OCI-LY1 (cell line): ENCODE data around the gene POLA1.

Source experiments
- H2AFZ ChIP-seq: fragments of 200-600 bp; sonication (generic), shearing (Covaris generic); 2 replicates; pipeline ENCODE4 v1.6.0; 2014; ENCODE audit warnings: antibody characterized with exemption, mild to moderate bottlenecking, low read length
- H3F3A ChIP-seq: fragments of 200-600 bp; sonication (generic), shearing (Covaris generic); 2 replicates; pipeline ENCODE4 v1.6.0; 2014; ENCODE audit warnings: mild to moderate bottlenecking, antibody characterized with exemption, low read length, moderate library complexity; ENCODE audit not compliant: insufficient read depth
- H3K27ac ChIP-seq: fragments of 200-600 bp; sonication (generic); 2 replicates; pipeline ENCODE4 v1.5.1; 2014; ENCODE audit warnings: low read length, mixed run types, mild to moderate bottlenecking, low read depth; ENCODE audit not compliant: poor library complexity, severe bottlenecking
- H3K27me3 ChIP-seq: fragments of 200-600 bp; sonication (generic); 2 replicates; pipeline ENCODE4 v1.6.0; 2014; ENCODE audit warnings: antibody characterized with exemption, mild to moderate bottlenecking, low read length, moderate library complexity; ENCODE audit not compliant: insufficient read depth
- H3K36me3 ChIP-seq: fragments of 200-600 bp; sonication (generic); 2 replicates; pipeline ENCODE4 v1.6.1; 2014; ENCODE audit warnings: mild to moderate bottlenecking, antibody characterized with exemption, low read length, moderate library complexity, mixed read lengths; ENCODE audit not compliant: insufficient read depth
- H3K4me1 ChIP-seq: fragments of 200-600 bp; sonication (generic); 2 replicates; pipeline ENCODE4 v1.5.1; 2014; ENCODE audit warnings: mild to moderate bottlenecking, low read length, moderate library complexity; ENCODE audit not compliant: insufficient read depth, severe bottlenecking
- H3K4me2 ChIP-seq: fragments of 200-600 bp; sonication (generic), shearing (Covaris generic); 2 replicates; pipeline ENCODE4 v1.6.1; 2014; ENCODE audit warnings: low read length
- H3K4me3 ChIP-seq: fragments of 200-600 bp; sonication (generic); 2 replicates; pipeline ENCODE4 v1.5.1; 2014; ENCODE audit warnings: low read length, low read depth, mild to moderate bottlenecking, mixed read lengths; ENCODE audit not compliant: poor library complexity, severe bottlenecking
- H3K79me2 ChIP-seq: fragments of 200-600 bp; shearing (Covaris generic); 2 replicates; pipeline ENCODE4 v1.6.1; 2016; ENCODE audit warnings: mixed run types, low read length, mixed read lengths; ENCODE audit not compliant: insufficient read depth
- H3K9ac ChIP-seq: fragments of 200-600 bp; sonication (generic), shearing (Covaris generic); 2 replicates; pipeline ENCODE4 v1.6.1; 2014; ENCODE audit warnings: mild to moderate bottlenecking, low read length, mixed read lengths
- H3K9me2 ChIP-seq: fragments of 200-600 bp; sonication (generic), shearing (Covaris generic); 2 replicates; pipeline ENCODE4 v1.6.1; 2014; ENCODE audit warnings: low read depth, mild to moderate bottlenecking, low read length, mixed read lengths
- H3K9me3 ChIP-seq: fragments of 200-600 bp; shearing (Covaris generic); 2 replicates; pipeline ENCODE4 v1.6.1; 2014; ENCODE audit warnings: low read length, mixed read lengths
- H4K20me1 ChIP-seq: fragments of 200-600 bp; sonication (generic), shearing (Covaris generic); 2 replicates; pipeline ENCODE4 v1.6.0; 2016; ENCODE audit warnings: mild to moderate bottlenecking, low read length; ENCODE audit not compliant: insufficient read depth
- EZH2 ChIP-seq: fragments of 200-600 bp; sonication (generic), shearing (Covaris generic); IDR thresholded peaks from 2 replicates; pipeline ENCODE4 v1.8.0; 2017; ENCODE audit warnings: borderline replicate concordance, mixed run types, mild to moderate bottlenecking, antibody characterized with exemption, low read length, moderate library complexity, mixed read lengths
- TF ChIP-seq, protein P1 (sequence below): fragments of 200-600 bp; sonication (generic), shearing (Covaris generic); IDR thresholded peaks from 2 replicates; pipeline ENCODE4 v1.5.1; 2017; ENCODE audit warnings: mild to moderate bottlenecking, antibody characterized with exemption, low read length, moderate library complexity, mixed read lengths

Gene POLA1

DNA sequence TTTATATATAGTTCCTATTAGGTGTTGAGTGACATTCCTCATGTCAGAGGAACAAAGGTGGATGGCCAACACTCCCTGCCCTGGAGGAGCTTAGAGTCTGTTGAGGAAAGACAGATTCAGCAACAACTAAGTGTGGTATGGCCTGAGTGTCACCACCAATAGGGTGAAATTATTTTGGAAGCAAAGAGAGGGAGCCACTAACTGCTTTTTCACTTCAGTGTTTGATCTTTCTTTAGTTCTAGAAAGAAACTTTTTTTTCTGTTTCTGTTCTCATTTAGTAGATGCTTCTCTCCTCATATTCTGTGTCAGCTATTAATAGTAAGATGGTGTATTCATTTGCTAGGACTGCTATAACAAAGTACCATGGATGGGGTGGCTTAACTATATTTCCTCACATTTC is 240.6 kb downstream of the POLA1 start:
- Histone ChIP-seq H3K4me3 (no peak overlapping the region), H3K9me3 (no peaks in the 10 kb centered on the region), H3K36me3 (peaks cover 8% of the 10 kb centered on the region; the same call in 1 of the 2 replicates), H3K4me1 (no peaks in the 10 kb centered on the region), H3K27ac (no peak overlapping the region), H3K79me2 (no peaks in the 10 kb centered on the region), H3F3A (no peaks in the 10 kb centered on the region), H2AFZ (no peak overlapping the region), H3K9me2 (no peaks in the 10 kb centered on the region), H3K4me2 (no peak overlapping the region), H3K9ac (no peak overlapping the region), H3K27me3 (no peaks in the 10 kb centered on the region), H4K20me1 (no peaks in the 10 kb centered on the region)
- no peak for TF ChIP-seq EZH2
- TF ChIP-seq, protein P1, sequence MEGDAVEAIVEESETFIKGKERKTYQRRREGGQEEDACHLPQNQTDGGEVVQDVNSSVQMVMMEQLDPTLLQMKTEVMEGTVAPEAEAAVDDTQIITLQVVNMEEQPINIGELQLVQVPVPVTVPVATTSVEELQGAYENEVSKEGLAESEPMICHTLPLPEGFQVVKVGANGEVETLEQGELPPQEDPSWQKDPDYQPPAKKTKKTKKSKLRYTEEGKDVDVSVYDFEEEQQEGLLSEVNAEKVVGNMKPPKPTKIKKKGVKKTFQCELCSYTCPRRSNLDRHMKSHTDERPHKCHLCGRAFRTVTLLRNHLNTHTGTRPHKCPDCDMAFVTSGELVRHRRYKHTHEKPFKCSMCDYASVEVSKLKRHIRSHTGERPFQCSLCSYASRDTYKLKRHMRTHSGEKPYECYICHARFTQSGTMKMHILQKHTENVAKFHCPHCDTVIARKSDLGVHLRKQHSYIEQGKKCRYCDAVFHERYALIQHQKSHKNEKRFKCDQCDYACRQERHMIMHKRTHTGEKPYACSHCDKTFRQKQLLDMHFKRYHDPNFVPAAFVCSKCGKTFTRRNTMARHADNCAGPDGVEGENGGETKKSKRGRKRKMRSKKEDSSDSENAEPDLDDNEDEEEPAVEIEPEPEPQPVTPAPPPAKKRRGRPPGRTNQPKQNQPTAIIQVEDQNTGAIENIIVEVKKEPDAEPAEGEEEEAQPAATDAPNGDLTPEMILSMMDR, result no peak

DNA sequence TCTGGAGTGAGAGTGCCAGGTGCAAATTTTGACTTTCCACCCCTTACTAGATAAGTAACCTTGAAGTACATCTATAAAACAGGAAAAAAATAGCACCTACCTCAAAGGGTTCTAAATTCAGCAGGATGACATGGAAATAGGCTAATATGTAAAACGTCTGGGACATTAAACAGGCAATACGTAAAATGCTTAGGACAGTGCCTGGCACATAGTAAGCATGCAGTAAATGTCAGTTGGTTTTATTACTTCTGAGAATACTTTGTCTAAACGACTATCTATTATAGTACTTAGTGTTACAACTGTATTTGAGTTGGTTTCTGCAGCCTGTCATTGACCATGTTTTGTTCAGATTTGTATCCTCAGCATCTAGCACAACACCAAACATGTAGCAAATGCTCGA is 251.3 kb downstream of the POLA1 start:
- Histone ChIP-seq H3K4me2 (no peak overlapping the region), H3K79me2 (no peaks in the 10 kb centered on the region), H3F3A (no peaks in the 10 kb centered on the region), H3K9me2 (no peaks in the 10 kb centered on the region), H3K9ac (no peak overlapping the region), H3K27ac (no peak overlapping the region), H3K9me3 (no peaks in the 10 kb centered on the region), H3K36me3 (no peaks in the 10 kb centered on the region; the same call in 1 of the 2 replicates), H3K27me3 (no peaks in the 10 kb centered on the region), H2AFZ (no peak overlapping the region), H4K20me1 (no peaks in the 10 kb centered on the region), H3K4me1 (no peaks in the 10 kb centered on the region), H3K4me3 (no peak overlapping the region)
- TF ChIP-seq, protein P1, result no peak
- no peak for TF ChIP-seq EZH2

DNA sequence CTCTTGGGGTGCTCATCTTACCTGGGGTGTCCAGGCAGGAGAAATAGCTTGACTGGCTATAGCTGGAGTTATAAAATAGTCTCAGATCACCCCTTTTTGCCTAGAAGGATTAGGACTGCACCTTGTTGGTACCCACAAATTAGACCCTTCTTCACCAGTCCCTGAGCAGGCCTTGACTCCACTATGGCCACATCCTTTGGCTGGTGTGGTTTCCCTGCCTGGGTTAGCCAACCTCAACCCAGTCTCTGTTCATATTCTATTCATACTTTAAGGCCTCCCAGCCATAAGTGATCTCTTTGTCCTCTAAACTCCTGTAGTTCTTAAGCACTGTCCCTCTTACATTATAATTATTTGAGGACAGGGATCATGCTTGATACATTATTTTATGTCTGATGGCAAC is 252.7 kb downstream of the POLA1 start:
- no peak overlapping the region for H3K4me2 ChIP-seq
- H4K20me1 ChIP-seq, result no peaks in the 10 kb centered on the region
- no peak overlapping the region for H3K27ac ChIP-seq
- H3K36me3 ChIP-seq, result no peaks in the 10 kb centered on the region; the same call in 1 of the 2 replicates
- no peaks in the 10 kb centered on the region for H3K9me3 ChIP-seq
- H3K4me1 ChIP-seq, result no peaks in the 10 kb centered on the region
- H3F3A ChIP-seq, result no peaks in the 10 kb centered on the region
- no peak overlapping the region for H2AFZ ChIP-seq
- no peak overlapping the region for H3K4me3 ChIP-seq
- no peaks in the 10 kb centered on the region for H3K9me2 ChIP-seq
- H3K79me2 ChIP-seq, result no peaks in the 10 kb centered on the region
- H3K9ac ChIP-seq, result no peak overlapping the region
- TF ChIP-seq EZH2, result no peak
- TF ChIP-seq, protein P1, result no peak
- no peaks in the 10 kb centered on the region for H3K27me3 ChIP-seq
